Cardiac fibroblast (primary cell): ENCODE data around the gene TP73.

Experiments used
- DNase-seq, 2 donors: peaks; one replicate each; pipeline versions ENCODE4 v3.0.0 to v3.0.0-alpha.2; 2010; ENCODE audit warnings: low read depth in 2 of 2
- H3K4me3 ChIP-seq, 2 donors: replicated peaks in 1 of 2; 1 replicate in 1 of 2; 2 replicates in 1 of 2; pipeline ENCODE4 v1.5.1; 2011; ENCODE audit warnings: low read depth in 2 of 2, low read length in 2 of 2, mild to moderate bottlenecking in 2 of 2, moderate library complexity in 1 of 2
- TF ChIP-seq, protein P1 (sequence below): IDR thresholded peaks from one replicate; pipeline ENCODE4 v1.5.1; 2011; ENCODE audit warnings: low read depth, mild to moderate bottlenecking, low read length, inconsistent platforms

Gene TP73

DNA sequence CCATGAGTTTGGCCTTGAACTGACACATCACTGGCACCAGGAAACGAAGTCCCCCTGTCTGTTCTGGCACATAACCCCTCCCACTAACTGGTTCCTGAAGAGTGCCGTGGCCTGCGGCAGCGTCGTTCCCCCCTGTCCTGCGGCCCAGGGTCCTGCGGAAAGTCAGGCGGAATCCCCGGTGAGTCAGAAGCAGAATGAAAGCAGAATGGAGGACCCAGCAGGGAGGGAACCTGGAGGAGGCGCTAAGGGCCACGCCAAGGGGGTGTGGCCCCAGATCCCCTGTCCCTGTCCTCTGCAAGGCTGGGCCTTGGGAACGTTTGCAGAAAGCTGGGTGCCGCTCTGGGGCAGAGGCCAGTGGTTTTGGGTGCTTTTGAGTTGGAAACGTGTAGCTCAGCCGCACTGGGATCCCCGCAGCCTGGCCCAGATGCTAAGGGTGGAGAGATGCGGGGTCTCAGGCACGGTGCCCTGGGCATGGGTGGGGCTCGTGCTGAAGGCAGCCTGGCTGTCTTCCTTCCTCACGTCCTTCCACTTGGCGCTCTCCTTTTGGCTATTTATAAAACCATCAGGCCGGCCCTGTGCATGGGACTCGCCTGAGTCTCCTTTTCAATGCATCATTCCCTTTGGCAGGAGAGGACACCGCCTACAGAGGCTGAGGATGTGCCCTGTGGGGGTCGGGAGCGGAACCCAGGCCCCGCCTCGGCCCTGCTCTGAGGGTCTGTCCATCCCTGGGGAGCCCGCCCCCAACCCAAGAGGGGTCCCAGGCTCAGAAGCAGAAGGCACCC lies 36.2 kb downstream of the TP73 start:
- no peak for DNase-seq
- TF ChIP-seq, protein P1, sequence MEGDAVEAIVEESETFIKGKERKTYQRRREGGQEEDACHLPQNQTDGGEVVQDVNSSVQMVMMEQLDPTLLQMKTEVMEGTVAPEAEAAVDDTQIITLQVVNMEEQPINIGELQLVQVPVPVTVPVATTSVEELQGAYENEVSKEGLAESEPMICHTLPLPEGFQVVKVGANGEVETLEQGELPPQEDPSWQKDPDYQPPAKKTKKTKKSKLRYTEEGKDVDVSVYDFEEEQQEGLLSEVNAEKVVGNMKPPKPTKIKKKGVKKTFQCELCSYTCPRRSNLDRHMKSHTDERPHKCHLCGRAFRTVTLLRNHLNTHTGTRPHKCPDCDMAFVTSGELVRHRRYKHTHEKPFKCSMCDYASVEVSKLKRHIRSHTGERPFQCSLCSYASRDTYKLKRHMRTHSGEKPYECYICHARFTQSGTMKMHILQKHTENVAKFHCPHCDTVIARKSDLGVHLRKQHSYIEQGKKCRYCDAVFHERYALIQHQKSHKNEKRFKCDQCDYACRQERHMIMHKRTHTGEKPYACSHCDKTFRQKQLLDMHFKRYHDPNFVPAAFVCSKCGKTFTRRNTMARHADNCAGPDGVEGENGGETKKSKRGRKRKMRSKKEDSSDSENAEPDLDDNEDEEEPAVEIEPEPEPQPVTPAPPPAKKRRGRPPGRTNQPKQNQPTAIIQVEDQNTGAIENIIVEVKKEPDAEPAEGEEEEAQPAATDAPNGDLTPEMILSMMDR: no peak
- H3K4me3 ChIP-seq: no peak overlapping the region

DNA sequence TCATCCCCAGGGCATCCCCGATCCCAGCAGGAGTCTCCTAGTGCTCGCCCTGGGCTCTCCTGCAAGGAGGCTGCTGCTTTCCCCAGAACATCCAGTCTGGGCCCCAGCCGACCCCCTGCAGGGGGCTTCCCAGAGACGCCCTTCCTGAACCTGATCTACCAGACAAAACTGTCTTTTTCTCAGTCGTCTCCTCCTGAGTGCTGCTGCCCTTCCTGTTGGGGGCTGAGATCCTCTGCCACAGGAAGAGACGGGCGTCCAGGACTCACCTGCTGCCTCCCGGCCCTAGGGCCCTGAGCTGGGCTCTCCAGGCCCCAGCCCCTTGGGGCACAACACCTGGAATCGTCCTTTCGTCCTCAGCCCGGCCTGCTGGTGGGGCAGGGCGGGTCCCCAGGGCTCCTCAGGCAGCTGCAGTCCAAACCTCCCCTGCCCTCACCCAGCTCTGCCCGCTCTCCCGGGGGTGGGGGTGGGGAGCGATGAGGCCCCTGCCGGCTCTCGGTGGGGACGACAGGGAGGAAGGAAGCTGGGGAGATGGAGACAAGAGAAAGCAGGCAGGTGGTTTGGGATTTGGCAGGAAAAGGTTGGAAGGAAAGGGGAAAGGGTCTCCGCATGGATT lies 36.9 kb downstream of the TP73 start:
- TF ChIP-seq, protein P1: no peak
- no peak for DNase-seq
- H3K4me3 ChIP-seq: no peak overlapping the region

DNA sequence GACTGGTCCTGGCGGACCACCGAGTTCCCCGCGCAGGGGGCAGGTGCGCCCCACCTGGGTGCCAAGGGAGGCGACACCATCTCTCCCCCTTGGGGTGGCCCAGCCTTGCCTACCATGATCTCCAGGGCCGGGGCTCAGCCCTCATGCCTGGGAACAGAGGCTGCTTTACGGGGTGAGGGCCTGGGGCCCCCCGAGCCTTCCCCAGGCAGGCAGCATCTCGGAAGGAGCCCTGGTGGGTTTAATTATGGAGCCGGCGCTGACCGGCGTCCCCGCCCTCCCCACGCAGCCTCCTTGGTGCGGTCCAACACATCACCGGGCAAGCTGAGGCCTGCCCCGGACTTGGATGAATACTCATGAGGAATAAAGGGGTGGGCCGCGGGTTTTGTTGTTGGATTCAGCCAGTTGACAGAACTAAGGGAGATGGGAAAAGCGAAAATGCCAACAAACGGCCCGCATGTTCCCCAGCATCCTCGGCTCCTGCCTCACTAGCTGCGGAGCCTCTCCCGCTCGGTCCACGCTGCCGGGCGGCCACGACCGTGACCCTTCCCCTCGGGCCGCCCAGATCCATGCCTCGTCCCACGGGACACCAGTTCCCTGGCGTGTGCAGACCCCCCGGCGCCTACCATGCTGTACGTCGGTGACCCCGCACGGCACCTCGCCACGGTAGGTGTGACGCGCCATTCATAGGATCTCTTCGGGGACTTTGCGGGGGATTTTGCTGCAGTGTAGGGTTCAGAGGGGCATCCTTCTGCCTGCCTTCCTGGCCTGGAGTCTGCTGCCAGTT lies 38.2 kb downstream of the TP73 start:
- DNase-seq: no peak
- TF ChIP-seq, protein P1: no peak
- H3K4me3 ChIP-seq: no peak overlapping the region

DNA sequence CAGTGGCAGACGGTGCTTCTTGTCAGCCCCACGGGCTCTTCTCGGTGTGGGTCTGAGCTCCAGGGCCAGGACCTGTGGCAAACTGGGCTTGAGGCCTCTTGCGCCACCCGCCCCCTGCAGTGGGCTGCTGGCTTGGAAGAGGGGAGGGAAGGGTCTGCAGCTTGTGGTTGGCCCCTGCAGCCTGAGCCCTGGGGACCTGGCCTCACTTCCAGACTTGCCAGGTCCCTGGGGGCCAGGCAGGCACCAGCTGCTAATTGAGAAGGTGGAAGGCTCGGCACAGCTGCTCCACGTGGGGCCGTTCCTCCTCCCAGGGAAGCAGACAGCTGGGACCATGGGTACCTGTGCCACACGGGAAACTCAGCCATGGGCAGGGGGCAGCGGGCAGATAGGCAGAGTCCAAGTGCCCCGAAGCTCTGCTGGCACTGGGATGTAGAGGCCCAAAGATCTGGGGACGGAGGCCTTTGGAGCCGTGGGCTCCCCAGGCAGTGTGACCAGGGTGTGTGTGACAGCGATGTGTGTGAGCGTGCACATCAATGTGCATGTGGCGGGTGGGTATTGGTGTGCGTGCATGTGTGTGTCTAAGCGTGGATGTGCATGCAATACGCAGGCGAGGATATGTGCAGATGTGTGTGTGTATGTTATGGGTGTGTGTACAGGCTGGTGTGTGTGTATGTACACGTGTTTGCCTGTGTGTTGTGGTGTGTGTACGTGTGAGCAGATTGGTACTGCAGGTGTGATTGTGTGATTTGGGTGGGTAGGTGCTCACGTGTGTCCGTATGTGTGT lies 39.3 kb downstream of the TP73 start:
- H3K4me3 ChIP-seq: no peak overlapping the region
- TF ChIP-seq, protein P1: no peak
- no peak for DNase-seq

DNA sequence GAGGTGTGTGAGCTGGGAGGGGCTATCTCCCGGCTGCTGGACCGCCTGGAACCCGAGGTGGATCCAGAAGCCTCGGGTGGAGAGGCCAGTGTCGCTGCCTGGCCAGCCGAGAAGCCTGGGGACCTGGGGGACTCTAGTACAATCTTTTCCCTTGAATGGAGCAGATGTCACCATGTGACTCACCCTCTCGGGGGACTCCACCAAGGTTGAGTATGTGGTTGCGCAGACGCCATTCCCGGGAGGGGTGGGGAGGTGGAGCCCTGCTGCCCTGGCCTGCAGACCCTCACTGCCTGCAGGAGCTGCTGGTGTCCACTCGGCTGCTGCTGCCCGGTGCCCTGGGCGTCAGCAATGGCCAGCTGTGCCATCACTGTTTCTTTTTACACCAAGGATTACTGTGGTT lies 40.3 kb downstream of the TP73 start:
- TF ChIP-seq, protein P1: no peak
- H3K4me3 ChIP-seq: no peak overlapping the region
- DNase-seq: no peak

DNA sequence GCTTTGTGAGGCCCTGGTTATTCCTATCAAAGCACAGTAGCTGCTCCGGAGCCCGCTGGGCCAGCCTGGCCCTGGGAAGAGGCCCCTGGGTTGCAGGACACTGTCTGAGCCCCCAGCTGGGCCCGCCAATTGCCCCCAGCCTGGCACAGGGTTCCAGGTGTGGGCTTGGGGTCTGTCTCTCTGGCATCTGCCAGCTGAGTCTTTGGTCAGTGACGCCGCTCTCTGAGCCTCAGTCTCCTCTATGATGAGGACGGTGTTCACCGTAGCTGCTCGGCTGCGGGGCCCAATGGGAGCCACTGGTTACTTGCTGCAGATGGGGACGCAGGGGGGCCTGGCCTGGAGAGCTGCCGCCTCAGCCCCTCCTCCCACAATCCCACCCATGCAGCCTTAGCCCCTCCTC lies 41.0 kb downstream of the TP73 start:
- TF ChIP-seq, protein P1: no peak
- no peak for DNase-seq
- no peak overlapping the region for H3K4me3 ChIP-seq
